Lower lobe of right lung (tissue), 2 donors: Measurements from ENCODE around the gene WIPF3. TPM values are rescaled to one million over a fixed set of nuclear protein-coding genes. Genes with fewer than 3 reads are reported as not detected.

Experiments used
- ATAC-seq, 2 donors: fragments of 200-7000 bp; cut with Tn5 transposase; one replicate each; pipeline ENCODE4 v1.9.1; 2020 to 2022; ENCODE audit warnings: mild to moderate bottlenecking in 2 of 2, moderate library complexity in 2 of 2
- DNase-seq: peaks from one replicate; pipeline ENCODE4 v3.0.0-alpha.2; 2020
- H3K27ac ChIP-seq: fragments of 200-600 bp; one replicate; pipeline ENCODE4 v1.8.0; 2022
- H3K27me3 ChIP-seq: fragments of 200-600 bp; one replicate; pipeline ENCODE4 v1.8.0; 2022; ENCODE audit warnings: low read depth
- H3K36me3 ChIP-seq: fragments of 200-600 bp; one replicate; pipeline ENCODE4 v1.8.0; 2022; ENCODE audit warnings: mild to moderate bottlenecking
- H3K4me1 ChIP-seq: fragments of 200-600 bp; one replicate; pipeline ENCODE4 v1.8.0; 2022
- H3K4me3 ChIP-seq: fragments of 200-600 bp; one replicate; pipeline ENCODE4 v1.8.0; 2022; ENCODE audit warnings: mild to moderate bottlenecking
- H3K9me3 ChIP-seq: fragments of 200-600 bp; one replicate; pipeline ENCODE4 v1.8.0; 2022
- intact Hi-C: fragments of 100-400 bp; cut with DNase I; formaldehyde crosslinking; loops from one replicate; pipeline ENCODE4 v1.11.0; 2022
- total RNA-seq: library from RNA; stranded (reverse); fragmentation: NEBNext Ultra II Directional; extraction: Animal tissue kit (Norgen Biotek cat#: 25700); gene quantifications from one replicate; pipeline ENCODE4 v1.2.1, GENCODE V29; 2021
- TF ChIP-seq, protein P1 (sequence below): fragments of 200-600 bp; IDR thresholded peaks from one replicate; pipeline ENCODE4 v1.8.0; 2022; ENCODE audit warnings: antibody characterized with exemption, mild to moderate bottlenecking
- donor health status: DM: no; HTN: yes; CAD: no; lungs with severe emphysema.

WIPF3 gene
- total RNA-seq, 1 donor from 2014 or later = 0.95 TPM

DNA sequence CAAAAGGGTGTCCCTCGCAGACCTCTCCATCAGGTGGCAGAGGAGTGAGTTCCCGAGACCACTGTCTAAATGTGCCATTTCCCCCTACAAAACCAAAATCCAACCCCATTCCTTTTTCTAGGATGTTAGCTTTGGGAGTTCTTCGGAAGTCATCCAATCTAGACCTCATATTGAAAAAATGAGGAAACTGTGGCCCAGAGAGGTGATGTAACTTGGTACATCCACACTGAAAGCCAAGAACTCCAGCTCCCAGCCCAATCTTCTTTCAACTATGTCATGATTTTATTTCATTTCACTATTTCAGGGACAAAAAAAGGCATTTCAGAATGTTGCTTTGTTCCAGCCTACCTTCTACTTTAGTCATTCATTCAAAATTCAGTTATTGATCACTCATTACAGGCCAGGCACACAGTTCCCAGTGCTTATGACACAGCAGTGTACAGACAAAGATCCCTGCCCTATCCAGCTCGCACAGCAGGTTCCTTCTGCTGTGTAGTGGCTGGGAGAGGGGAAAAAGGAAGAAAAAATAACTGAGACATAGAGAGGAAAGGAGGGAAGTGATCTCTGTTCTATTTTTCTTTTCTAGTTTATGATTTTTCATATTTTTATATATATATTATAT is 147.5 kb downstream of the WIPF3 start:
- no peak for ATAC-seq
- intact Hi-C loops = no loop called here
- TF ChIP-seq, protein P1, sequence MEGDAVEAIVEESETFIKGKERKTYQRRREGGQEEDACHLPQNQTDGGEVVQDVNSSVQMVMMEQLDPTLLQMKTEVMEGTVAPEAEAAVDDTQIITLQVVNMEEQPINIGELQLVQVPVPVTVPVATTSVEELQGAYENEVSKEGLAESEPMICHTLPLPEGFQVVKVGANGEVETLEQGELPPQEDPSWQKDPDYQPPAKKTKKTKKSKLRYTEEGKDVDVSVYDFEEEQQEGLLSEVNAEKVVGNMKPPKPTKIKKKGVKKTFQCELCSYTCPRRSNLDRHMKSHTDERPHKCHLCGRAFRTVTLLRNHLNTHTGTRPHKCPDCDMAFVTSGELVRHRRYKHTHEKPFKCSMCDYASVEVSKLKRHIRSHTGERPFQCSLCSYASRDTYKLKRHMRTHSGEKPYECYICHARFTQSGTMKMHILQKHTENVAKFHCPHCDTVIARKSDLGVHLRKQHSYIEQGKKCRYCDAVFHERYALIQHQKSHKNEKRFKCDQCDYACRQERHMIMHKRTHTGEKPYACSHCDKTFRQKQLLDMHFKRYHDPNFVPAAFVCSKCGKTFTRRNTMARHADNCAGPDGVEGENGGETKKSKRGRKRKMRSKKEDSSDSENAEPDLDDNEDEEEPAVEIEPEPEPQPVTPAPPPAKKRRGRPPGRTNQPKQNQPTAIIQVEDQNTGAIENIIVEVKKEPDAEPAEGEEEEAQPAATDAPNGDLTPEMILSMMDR = no peak
- Histone ChIP-seq H3K27ac (no peak overlapping the region), H3K36me3 (peaks cover 16% of the 10 kb centered on the region), H3K4me3 (no peak overlapping the region), H3K27me3 (no peaks in the 10 kb centered on the region), H3K9me3 (no peaks in the 10 kb centered on the region), H3K4me1 (no peaks in the 10 kb centered on the region)
- DNase-seq = no peak

DNA sequence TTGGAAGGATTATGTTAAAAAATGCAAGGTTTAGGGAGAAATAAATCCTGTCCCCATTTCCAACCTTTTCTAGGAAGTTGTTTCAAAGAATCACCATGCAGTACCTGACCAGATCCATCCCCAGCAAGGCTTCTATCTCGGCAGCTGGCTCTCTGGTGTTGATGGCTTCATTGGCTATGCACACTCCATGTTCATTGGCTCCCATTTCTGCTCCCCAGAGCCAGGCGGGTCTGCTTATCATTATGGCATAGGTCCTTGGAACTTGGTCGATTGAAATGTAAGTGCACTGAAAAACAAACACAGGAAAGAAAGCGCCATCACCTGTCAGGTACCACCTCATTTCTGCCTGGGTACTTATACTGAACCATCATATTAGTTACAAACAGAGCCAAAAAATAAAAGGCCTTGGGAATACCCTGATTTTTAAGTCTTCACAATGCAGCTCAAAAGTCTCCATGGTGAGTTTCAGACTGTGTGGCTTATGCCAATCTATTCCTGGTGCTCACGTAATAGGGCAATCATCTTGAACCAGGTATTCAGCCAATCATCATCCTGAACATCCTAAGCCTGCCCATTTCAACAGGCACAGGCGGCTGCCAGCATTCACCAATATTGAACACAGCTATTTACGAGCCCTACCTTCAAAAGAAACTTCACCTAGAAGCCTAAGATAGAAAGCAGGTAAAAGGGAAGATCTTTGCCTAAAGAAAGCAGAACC is 148.9 kb downstream of the WIPF3 start:
- H3K36me3 ChIP-seq = peaks cover 12% of the 10 kb centered on the region
- no peak for ATAC-seq
- intact Hi-C loops = no loop called here
- no peak overlapping the region for H3K27ac ChIP-seq
- H3K4me1 ChIP-seq = no peaks in the 10 kb centered on the region
- DNase-seq = no peak
- TF ChIP-seq, protein P1 = no peak
- H3K27me3 ChIP-seq = no peaks in the 10 kb centered on the region
- no peaks in the 10 kb centered on the region for H3K9me3 ChIP-seq
- no peak overlapping the region for H3K4me3 ChIP-seq

DNA sequence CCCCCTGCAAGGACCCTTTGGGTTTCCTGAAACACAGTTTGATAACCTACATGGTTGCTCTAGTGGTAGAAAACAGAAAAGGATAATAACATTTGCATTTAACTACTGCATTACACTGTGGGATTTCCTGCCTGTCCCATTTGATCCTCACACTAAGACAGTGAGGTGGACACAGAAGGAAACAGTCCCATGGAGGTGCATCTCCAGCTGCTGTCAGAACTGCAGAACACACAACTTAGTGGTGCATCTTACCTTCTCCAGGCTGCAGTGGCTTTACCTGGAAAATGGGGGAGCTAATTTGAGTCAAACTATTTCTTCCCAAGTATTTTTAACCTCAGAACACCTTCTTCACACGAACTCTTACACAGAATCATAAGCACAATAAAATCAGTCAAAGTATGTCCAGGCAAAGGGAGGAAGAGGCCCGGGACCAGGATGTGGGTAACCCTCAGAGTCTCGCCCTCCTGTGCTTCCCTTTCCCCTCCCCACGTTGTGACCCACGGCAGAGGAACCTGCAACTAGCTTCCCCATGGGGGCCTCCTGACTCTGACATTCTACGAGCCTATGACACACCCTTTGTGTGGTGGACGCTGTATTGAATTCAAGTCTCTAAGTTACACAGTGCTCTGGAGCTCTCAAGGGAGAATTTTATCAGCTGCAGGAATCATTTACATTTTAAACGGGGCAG is 149.6 kb downstream of the WIPF3 start:
- Histone ChIP-seq H3K4me1 (no peaks in the 10 kb centered on the region), H3K9me3 (no peaks in the 10 kb centered on the region), H3K36me3 (peaks cover 9% of the 10 kb centered on the region), H3K4me3 (no peak overlapping the region), H3K27ac (no peak overlapping the region), H3K27me3 (no peaks in the 10 kb centered on the region)
- intact Hi-C loops = no loop called here
- peak; percentile 57 for DNase-seq
- TF ChIP-seq, protein P1 = no peak
- peak; percentile 49 to 86 for ATAC-seq

DNA sequence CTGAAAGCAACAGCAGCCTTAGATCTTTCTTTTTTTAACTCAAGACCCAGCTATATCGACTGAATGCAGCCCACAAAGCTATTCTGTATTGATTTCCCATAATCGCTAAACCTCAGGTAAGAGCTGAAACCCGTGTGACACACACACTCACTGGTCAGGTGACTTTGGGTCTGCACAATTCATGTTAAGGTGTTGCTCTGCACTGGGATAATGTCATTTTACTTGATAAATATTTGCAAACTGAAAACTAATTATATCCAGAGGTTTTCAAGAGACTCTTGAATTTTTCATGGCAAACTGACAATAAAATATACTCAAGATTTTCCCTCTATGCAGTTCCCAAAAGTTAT is 150.2 kb downstream of the WIPF3 start:
- Histone ChIP-seq H3K27me3 (no peaks in the 10 kb centered on the region), H3K4me1 (no peaks in the 10 kb centered on the region), H3K27ac (no peak overlapping the region), H3K9me3 (no peaks in the 10 kb centered on the region), H3K4me3 (no peak overlapping the region), H3K36me3 (peaks cover 9% of the 10 kb centered on the region)
- intact Hi-C loops = no loop called here
- TF ChIP-seq, protein P1 = no peak
- DNase-seq = no peak
- peak in 1 of 2 donors; percentile 12 for ATAC-seq

DNA sequence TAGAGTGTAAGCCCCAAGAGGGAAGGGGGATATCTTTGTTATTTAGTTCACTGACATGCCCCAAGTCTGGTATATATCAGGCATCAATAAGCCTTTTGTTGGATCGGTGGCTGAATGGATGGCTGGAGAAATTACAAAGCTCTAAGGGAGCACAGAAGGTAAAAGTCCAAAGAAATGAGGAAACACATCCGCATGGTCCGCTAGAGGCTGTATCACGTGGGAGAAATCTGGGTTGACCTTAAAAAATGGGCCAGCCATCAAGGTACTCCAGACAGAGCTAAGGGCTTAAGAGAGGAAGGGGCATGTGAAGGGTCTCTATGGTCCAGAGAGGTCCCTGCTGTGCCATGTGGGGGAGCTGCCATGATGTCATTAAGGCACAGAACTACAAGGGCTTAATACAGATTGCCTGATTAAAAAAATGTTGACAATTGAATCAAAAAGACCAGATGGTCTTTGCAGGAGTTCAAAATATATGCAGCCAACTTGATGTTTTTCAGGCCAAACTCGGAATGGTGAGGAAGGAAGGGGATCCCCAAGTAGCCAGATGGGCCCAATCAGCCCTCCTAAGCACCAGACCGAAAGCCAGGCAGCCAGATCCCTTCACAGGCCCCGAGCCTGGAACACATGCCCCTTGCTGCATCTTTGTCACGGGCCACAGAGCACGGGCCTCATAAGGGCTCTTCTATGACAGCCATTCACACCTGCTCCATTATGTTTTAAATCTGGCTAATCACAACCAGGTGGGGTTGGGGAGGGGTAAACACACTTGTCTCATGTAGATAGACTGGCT is 151.4 kb downstream of the WIPF3 start:
- TF ChIP-seq, protein P1 = no peak
- H3K36me3 ChIP-seq = peaks cover 5% of the 10 kb centered on the region
- H3K27ac ChIP-seq = no peak overlapping the region
- H3K27me3 ChIP-seq = no peaks in the 10 kb centered on the region
- intact Hi-C loops = no loop called here
- ATAC-seq (no peak), DNase-seq (no peak)
- H3K4me3 ChIP-seq = no peak overlapping the region
- H3K9me3 ChIP-seq = no peaks in the 10 kb centered on the region
- no peaks in the 10 kb centered on the region for H3K4me1 ChIP-seq
